ENCODE data around the gene VAV3. TPM values are rescaled to one million over a fixed set of nuclear protein-coding genes. Genes with fewer than 3 reads are reported as not detected.

The VAV3 gene
- total RNA-seq, 1 experiment from 2014 or later, result 5.3 TPM

GRCh38 chr1:107804741-107805140 lies 160.2 kb downstream of the VAV3 start:
- no peaks in the 10 kb centered on the region for H3K36me3 ChIP-seq (replicated peaks; ENCODE audit: control insufficient read depth, insufficient read depth, low read length)
- H3K27me3 ChIP-seq (ENCODE audit: control insufficient read depth, insufficient read depth, low read length), result no peaks in the 10 kb centered on the region
- no peak overlapping the region for H3K4me3 ChIP-seq (ENCODE audit: insufficient read depth, low read depth, low read length)
- DNase-seq, result peak; percentile 14

DNA sequence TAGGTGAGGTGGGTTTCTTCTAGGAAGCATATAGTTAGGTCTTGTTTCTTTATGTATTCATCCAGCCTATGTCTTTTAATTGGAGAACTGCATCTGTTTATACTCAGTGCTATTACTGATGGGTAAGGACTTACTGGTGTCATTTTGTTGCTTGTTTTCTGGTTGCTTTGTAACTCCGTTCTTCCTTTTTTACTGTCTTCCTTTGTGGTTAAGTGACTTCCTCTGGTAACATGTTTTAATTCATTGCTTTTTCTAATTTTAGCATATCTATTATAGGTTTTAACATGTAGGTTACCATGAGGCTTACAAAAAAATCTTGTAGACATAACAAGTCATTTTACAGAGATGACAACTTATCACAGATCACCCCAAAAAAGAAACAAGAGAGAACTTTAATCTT lies 160.8 kb downstream of the VAV3 start:
- Histone ChIP-seq H3K36me3 (replicated peaks; ENCODE audit: control insufficient read depth, insufficient read depth, low read length) (no peaks in the 10 kb centered on the region), H3K27me3 (ENCODE audit: control insufficient read depth, insufficient read depth, low read length) (no peaks in the 10 kb centered on the region), H3K4me3 (ENCODE audit: insufficient read depth, low read depth, low read length) (no peak overlapping the region)
- no peak for DNase-seq

DNA sequence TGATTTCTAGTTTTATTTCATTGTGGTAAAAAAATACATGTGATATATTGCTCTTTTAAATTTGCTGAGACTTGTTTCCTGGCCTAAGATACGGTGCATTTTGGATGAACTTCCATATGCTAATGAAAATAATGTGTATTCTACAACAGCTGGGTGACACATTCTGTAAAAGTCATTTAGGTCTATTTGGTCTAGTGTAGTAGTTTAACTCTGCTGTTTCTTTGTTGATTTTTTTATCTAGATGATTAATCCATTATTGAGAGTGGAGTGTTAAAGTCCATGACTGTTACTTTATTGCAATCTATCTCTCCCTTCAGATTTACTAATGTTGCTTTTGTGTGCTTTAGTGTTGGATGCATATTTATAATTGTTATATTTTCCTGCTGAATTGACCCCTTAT lies 161.4 kb downstream of the VAV3 start:
- Histone ChIP-seq H3K27me3 (ENCODE audit: control insufficient read depth, insufficient read depth, low read length) (no peaks in the 10 kb centered on the region), H3K36me3 (replicated peaks; ENCODE audit: control insufficient read depth, insufficient read depth, low read length) (no peaks in the 10 kb centered on the region), H3K4me3 (ENCODE audit: insufficient read depth, low read depth, low read length) (no peak overlapping the region)
- no peak for DNase-seq

GRCh38 chr1:107802654-107803053 lies 162.3 kb downstream of the VAV3 start:
- no peaks in the 10 kb centered on the region for H3K36me3 ChIP-seq (replicated peaks; ENCODE audit: control insufficient read depth, insufficient read depth, low read length)
- H3K27me3 ChIP-seq (ENCODE audit: control insufficient read depth, insufficient read depth, low read length), result no peaks in the 10 kb centered on the region
- DNase-seq, result no peak
- H3K4me3 ChIP-seq (ENCODE audit: insufficient read depth, low read depth, low read length), result no peak overlapping the region

GRCh38 chr1:107795994-107796393 lies 169.0 kb downstream of the VAV3 start:
- no peak overlapping the region for H3K4me3 ChIP-seq (ENCODE audit: insufficient read depth, low read depth, low read length)
- no peaks in the 10 kb centered on the region for H3K36me3 ChIP-seq (replicated peaks; ENCODE audit: control insufficient read depth, insufficient read depth, low read length)
- no peak for DNase-seq
- no peaks in the 10 kb centered on the region; the same call in 1 of the 2 replicates for H3K27me3 ChIP-seq (ENCODE audit: control insufficient read depth, insufficient read depth, low read length)

- Histone ChIP-seq H3K27me3 (ENCODE audit: control insufficient read depth, insufficient read depth, low read length) (no peaks in the 10 kb centered on the region; the same call in 1 of the 2 replicates), H3K36me3 (replicated peaks; ENCODE audit: control insufficient read depth, insufficient read depth, low read length) (no peaks in the 10 kb centered on the region), H3K4me3 (ENCODE audit: insufficient read depth, low read depth, low read length) (no peak overlapping the region)
- no peak for DNase-seq
Measured at GRCh38 chr1:107795441-107795840, 169.5 kb downstream of the VAV3 start.

- Histone ChIP-seq H3K4me3 (ENCODE audit: insufficient read depth, low read depth, low read length) (no peak overlapping the region), H3K36me3 (replicated peaks; ENCODE audit: control insufficient read depth, insufficient read depth, low read length) (no peaks in the 10 kb centered on the region), H3K27me3 (ENCODE audit: control insufficient read depth, insufficient read depth, low read length) (no peaks in the 10 kb centered on the region; the same call in 1 of the 2 replicates)
- DNase-seq, result no peak
Measured at GRCh38 chr1:107794571-107794970, 170.4 kb downstream of the VAV3 start.

DNA sequence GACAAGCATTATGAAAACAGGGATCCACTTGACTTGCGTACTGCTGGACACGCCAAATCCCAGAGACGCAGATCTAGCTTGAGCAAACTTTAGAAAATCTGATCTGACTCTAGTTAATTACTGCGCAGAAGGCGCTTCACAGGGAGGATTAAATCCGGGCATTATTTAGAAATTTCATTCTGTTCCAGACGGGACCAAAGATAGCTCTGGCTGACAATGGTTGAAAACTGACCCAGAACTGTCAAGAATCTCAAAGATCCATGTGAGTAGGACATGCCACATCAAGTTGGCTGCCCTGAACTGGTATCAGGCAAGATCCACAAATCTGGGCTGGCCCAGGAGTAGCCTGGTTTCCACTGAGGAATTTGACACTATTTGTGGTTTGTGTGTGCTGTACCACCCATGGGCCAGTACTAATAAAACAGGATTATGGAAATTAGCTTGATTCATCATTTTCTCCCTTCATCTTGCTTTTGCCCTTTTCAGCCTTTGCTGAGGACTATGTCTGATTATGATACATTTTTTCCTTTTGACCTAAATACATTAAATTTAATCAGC lies 171.0 kb downstream of the VAV3 start:
- DNase-seq, result no peak
- no peak overlapping the region for H3K4me3 ChIP-seq (ENCODE audit: insufficient read depth, low read depth, low read length)
- no peaks in the 10 kb centered on the region; the same call in 1 of the 2 replicates for H3K27me3 ChIP-seq (ENCODE audit: control insufficient read depth, insufficient read depth, low read length)
- H3K36me3 ChIP-seq (replicated peaks; ENCODE audit: control insufficient read depth, insufficient read depth, low read length), result no peaks in the 10 kb centered on the region

- Histone ChIP-seq H3K4me3 (ENCODE audit: insufficient read depth, low read depth, low read length) (no peak overlapping the region), H3K36me3 (replicated peaks; ENCODE audit: control insufficient read depth, insufficient read depth, low read length) (no peaks in the 10 kb centered on the region), H3K27me3 (ENCODE audit: control insufficient read depth, insufficient read depth, low read length) (no peaks in the 10 kb centered on the region; the same call in 1 of the 2 replicates)
- DNase-seq, result no peak
Measured at GRCh38 chr1:107791348-107791747, 173.6 kb downstream of the VAV3 start.

GRCh38 chr1:107789817-107790524 lies 175.0 kb downstream of the VAV3 start:
- no peak overlapping the region for H3K4me3 ChIP-seq (ENCODE audit: insufficient read depth, low read depth, low read length)
- no peaks in the 10 kb centered on the region; the same call in 1 of the 2 replicates for H3K27me3 ChIP-seq (ENCODE audit: control insufficient read depth, insufficient read depth, low read length)
- H3K36me3 ChIP-seq (replicated peaks; ENCODE audit: control insufficient read depth, insufficient read depth, low read length), result no peaks in the 10 kb centered on the region
- no peak for DNase-seq

DNA sequence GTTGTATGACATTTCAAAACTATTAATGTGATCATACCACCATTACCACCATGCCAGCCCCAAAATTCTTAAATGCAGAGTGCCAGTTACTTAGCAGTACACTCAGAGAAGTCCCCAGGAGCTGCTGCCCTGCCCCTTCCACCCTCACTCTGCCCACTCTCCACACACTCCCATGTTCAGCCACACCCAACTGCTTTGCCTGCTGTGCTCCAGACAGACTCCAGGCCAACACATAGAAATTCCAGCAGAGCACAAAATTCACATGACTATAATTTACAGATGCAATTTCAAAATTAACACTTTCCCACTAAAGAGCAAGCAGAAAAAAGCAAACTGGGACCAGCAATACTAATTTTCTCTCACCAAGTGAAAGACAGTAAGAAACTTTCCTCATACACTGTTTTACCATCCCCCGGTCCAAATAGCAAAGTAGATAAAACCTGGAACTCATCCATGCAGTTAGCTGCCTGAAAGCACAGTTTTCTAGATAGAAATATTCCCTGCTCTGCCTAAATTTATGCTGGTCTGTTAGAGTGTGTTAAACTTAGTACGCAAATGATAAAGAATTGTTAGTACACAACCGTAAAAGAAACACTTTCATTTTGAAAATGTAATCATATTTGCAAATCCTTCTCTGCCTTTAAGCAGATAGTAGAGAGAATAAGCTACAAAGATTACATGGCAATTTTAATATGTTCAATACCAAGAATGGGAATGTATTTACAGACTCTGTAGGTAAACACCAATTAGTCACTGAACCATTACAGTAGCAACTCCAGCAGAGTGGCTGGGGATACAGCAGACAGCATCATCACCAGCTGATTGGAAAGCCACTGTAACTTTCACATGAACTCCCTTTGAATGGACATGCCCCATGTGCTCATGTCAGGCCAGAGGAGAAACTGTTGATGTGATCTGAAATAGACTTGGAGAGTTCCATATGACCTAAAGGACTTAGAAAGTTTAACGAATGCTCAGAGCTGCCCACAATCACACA lies 176.5 kb downstream of the VAV3 start:
- no peaks in the 10 kb centered on the region; the same call in 1 of the 2 replicates for H3K27me3 ChIP-seq (ENCODE audit: control insufficient read depth, insufficient read depth, low read length)
- no peak for DNase-seq
- H3K36me3 ChIP-seq (replicated peaks; ENCODE audit: control insufficient read depth, insufficient read depth, low read length), result no peaks in the 10 kb centered on the region
- no peak overlapping the region for H3K4me3 ChIP-seq (ENCODE audit: insufficient read depth, low read depth, low read length)

DNA sequence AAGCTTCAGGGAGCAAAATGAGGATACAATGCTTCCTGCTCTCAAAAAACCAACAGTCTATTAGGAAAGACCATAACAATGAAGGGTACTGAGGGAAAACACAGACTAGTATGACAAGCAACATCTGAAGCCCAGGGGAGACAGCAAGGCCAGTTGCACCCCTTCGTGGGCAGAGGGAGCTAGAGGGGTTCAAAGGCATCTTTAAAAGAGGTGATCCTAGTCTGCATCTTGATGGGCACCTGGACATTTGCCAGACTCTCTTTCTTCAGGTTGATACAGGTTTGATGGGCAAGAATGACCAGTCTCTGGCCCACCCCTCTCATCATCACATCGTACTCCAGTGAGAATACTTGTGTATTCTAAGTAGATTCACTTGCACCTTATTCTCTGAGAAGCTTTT lies 177.7 kb downstream of the VAV3 start:
- Histone ChIP-seq H3K4me3 (ENCODE audit: insufficient read depth, low read depth, low read length) (no peak overlapping the region), H3K36me3 (replicated peaks; ENCODE audit: control insufficient read depth, insufficient read depth, low read length) (no peaks in the 10 kb centered on the region), H3K27me3 (ENCODE audit: control insufficient read depth, insufficient read depth, low read length) (no peaks in the 10 kb centered on the region; the same call in 1 of the 2 replicates)
- DNase-seq, result peak; percentile 16

DNA sequence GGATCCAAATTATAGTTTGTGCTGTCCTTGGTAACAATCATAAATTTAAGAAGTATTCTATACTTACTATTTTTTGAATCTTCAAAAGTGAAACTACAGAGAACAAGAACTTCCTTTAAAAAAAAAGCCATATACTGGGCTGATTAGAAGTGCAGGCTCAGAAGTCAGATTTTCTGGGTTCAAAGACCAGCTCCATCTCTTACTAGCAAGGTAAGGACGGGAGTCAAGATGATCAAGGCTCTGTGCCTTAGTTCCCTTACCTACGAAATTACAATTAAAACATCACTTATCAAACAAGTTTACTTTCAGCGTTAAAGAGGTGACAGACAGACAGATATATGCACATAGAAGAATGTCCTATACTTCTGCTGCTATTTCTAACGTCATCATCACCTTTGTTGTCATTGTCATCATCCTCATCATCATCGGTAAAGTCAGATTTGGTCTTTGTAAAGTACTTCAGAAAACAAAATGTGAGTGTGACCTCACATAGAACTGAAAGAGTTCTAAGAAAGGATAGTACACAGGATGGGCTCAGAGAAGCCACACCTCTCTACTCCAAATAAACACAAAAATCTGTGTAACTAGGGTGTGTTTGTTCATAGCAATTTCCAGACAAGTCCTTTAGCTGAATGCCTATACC lies 178.7 kb downstream of the VAV3 start:
- no peaks in the 10 kb centered on the region for H3K36me3 ChIP-seq (replicated peaks; ENCODE audit: control insufficient read depth, insufficient read depth, low read length)

DNA sequence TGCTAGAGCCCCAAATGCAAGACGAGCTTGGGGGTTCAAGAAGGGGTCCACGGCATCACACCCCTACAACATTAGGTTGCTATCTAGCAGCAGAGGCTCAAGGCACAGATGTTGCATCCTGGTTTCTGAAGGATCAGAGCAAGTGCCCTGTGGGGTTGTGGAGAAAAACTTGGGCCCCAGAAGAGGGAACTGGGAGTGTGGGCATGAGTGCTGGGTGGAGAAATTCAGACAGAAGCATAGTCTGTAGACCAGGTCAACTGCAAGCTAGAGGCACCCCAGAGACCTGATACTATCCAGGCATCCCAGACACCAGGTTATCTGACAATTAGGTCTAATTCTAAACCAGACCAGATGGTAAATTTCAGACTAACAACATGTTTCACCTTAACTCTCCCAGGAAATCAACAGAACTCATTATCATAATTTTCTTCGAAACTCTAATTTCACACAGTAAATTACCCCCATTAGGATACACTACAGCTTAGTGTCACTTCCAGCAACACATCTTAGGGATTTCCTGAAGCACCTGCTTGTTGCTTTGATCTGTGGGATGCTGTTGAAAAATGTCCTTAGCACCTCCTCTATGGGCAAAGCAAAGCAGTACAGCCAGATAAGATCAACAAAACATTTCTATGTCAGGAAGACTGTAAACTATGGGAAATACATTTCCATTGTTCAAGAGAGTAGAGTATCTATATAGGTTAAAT lies 179.3 kb downstream of the VAV3 start:
- Histone ChIP-seq H3K4me3 (ENCODE audit: insufficient read depth, low read depth, low read length) (no peak overlapping the region), H3K27me3 (ENCODE audit: control insufficient read depth, insufficient read depth, low read length) (no peaks in the 10 kb centered on the region), H3K36me3 (replicated peaks; ENCODE audit: control insufficient read depth, insufficient read depth, low read length) (no peaks in the 10 kb centered on the region)
- DNase-seq, result no peak

More for the DNA sequence above, 178.7 kb downstream of the VAV3 start:
- DNase-seq, result no peak
- Histone ChIP-seq H3K4me3 (ENCODE audit: insufficient read depth, low read depth, low read length) (no peak overlapping the region), H3K27me3 (ENCODE audit: control insufficient read depth, insufficient read depth, low read length) (no peaks in the 10 kb centered on the region)
